ENCODE results near the gene COP1.

GRCh38 chr1:175963740-175964139, 243.3 kb downstream of the COP1 start:
- TF ChIP-seq POLR2A (IDR thresholded peaks at IDR 0.05) (no peak), CTCF (IDR thresholded peaks at IDR 0.05 in 8 of 11, conservative IDR thresholded peaks at IDR 0.05 in 3 of 11) (no peak)

Measured in spleen (tissue), 7 donors.